ENCODE results near the gene KCNE3. TPM values are rescaled to one million over a fixed set of nuclear protein-coding genes. Genes with fewer than 3 reads are reported as not detected.
A peak's percentile ranks its signal among the peaks of the same experiment; 100 is the strongest.

KCNE3 gene
- total and polyA plus RNA-seq, 2 of the 13 experiments (the other 11 are each of a cell fraction or from before 2014, with no cell fraction given): 0.33 to 2.2 TPM

DNA sequence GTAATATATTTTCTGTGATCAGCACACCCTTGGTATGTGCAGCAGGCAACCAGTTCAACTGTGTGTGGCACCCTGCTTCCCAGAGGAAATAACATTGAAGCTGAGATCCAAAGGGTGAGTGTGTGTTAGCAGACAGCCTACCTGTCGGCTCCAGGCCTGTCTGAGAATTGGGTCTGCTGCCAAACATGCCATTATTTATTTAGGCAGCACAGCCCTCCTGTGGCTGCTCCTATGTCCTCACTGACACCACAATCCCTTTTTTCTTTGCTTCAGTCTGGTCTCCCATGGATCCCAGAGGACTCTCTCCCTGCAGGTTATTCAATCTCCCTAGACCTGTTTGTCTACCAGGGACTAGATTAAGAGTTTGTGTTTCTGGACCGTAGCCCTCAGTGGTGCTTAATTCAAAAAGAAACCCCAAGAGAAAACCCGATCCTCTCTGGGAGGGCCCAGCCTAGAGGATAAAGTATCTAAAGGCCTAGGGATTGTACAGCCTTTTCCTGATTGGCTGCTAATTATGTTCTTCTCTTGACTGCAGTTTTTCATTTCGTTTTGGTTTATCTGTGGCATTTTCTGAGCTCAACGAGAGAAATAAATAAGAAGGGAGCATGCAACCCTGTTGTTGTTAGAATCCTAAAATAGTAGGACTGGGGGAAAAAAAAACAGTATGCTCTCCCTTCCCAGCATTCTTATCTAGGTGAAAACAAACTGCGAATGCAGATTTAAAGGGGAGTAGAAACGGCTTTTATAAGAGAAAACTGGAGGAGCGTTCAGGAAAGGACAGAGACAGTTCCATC lies 24.1 kb downstream of the KCNE3 start:
- intact Hi-C loops (cut with micrococcal nuclease; ENCODE audit: unreplicated experiment): no loop called here
- ATAC-seq (peak; percentile 87), DNase-seq (ENCODE audit: low spot score) (peak; percentile 56), FAIRE-seq (peak; percentile 21)
- Histone ChIP-seq H3K27ac (ENCODE audit: extremely low read length, insufficient read depth, low read length) (no peak overlapping the region), H3K4me1 (ENCODE audit: insufficient read depth, low read length) (peaks cover 19% of the 10 kb centered on the region; the same call in 1 of the 2 replicates), H4K20me1 (ENCODE audit: insufficient read depth, low read length) (no peaks in the 10 kb centered on the region), H3K4me3 (replicated peaks in 1 of 3; ENCODE audit: insufficient read depth in 1 of 3, low read depth in 2 of 3, low read length in 3 of 3) (no peak overlapping the region; a peak in 1 of 6 replicates), H3K79me2 (ENCODE audit: insufficient read depth, low read length) (no peaks in the 10 kb centered on the region), H3K27me3 (ENCODE audit: control insufficient read depth in 1 of 2, insufficient read depth in 2 of 2, low read length in 2 of 2) (peaks cover 0 to 4% of the 10 kb centered on the region in 2 experiments; a peak in 2 of 5 replicates), H3K36me3 (replicated peaks in 1 of 2; ENCODE audit: control insufficient read depth in 1 of 2, insufficient read depth in 2 of 2, low read length in 2 of 2) (no peaks in the 10 kb centered on the region), H3K4me2 (ENCODE audit: low read depth, low read length) (peak overlapping the region; percentile 16; the same call in 1 of the 2 replicates), H3K9me3 (ENCODE audit: low read length) (no peaks in the 10 kb centered on the region), H2AFZ (ENCODE audit: low read length) (no peak overlapping the region), H3K9ac (ENCODE audit: insufficient read depth, low read depth, low read length) (no peak overlapping the region)
- POLR2A ChIA-PET: no interaction called here
- CTCF ChIA-PET (ENCODE audit: low intra/inter-chr PET ratio, low total read pairs): no interaction called here
- in situ Hi-C loops (cut with HindIII; ENCODE audit: extremely low pct_ligation_motif_present, low pct_unique_long_range_greater_than_20kb): loop anchor here (10.0 kb wide), 1 partner anchor 48 kb away; the partner anchor contains the start of gene PGM2L1
- WGBS (ENCODE audit: low lambda C conversion rate): 26% methylated on average over 8 of the region's 8 CpGs
- no TSS peak for BruUV-seq (replicated peaks)
- no peak for TF ChIP-seq KDM4B (CRISPR knock-in tag; IDR thresholded peaks at IDR 0.05)
- peak; percentile 41 for TF ChIP-seq STAG1 (CRISPR knock-in tag; IDR thresholded peaks at IDR 0.05)
- TF ChIP-seq, protein P1, sequence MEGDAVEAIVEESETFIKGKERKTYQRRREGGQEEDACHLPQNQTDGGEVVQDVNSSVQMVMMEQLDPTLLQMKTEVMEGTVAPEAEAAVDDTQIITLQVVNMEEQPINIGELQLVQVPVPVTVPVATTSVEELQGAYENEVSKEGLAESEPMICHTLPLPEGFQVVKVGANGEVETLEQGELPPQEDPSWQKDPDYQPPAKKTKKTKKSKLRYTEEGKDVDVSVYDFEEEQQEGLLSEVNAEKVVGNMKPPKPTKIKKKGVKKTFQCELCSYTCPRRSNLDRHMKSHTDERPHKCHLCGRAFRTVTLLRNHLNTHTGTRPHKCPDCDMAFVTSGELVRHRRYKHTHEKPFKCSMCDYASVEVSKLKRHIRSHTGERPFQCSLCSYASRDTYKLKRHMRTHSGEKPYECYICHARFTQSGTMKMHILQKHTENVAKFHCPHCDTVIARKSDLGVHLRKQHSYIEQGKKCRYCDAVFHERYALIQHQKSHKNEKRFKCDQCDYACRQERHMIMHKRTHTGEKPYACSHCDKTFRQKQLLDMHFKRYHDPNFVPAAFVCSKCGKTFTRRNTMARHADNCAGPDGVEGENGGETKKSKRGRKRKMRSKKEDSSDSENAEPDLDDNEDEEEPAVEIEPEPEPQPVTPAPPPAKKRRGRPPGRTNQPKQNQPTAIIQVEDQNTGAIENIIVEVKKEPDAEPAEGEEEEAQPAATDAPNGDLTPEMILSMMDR (CRISPR knock-in tag; IDR thresholded peaks at IDR 0.05): peak; percentile 58
- no peak for TF ChIP-seq U2AF1 (optimal IDR thresholded peaks at IDR 0.05; ENCODE audit: low read depth, low read length)
- peak; percentile 23; the same call in 1 of the 2 replicates for TF ChIP-seq SMC3 (IDR thresholded peaks at IDR 0.05; ENCODE audit: low read length)
- TF ChIP-seq ZNF629 (CRISPR knock-in tag; conservative IDR thresholded peaks at IDR 0.05): peak; percentile 62
- no peak for TF ChIP-seq CEBPB (IDR thresholded peaks at IDR 0.05; ENCODE audit: borderline replicate concordance, low read depth, low read length)
- TF ChIP-seq ZNF468 (CRISPR knock-in tag; IDR thresholded peaks at IDR 0.05): no peak
- no peak for TF ChIP-seq FOXC1 (CRISPR knock-in tag; IDR thresholded peaks at IDR 0.05; ENCODE audit: borderline replicate concordance)
- TF ChIP-seq, protein P2, sequence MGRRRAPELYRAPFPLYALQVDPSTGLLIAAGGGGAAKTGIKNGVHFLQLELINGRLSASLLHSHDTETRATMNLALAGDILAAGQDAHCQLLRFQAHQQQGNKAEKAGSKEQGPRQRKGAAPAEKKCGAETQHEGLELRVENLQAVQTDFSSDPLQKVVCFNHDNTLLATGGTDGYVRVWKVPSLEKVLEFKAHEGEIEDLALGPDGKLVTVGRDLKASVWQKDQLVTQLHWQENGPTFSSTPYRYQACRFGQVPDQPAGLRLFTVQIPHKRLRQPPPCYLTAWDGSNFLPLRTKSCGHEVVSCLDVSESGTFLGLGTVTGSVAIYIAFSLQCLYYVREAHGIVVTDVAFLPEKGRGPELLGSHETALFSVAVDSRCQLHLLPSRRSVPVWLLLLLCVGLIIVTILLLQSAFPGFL (CRISPR knock-in tag; IDR thresholded peaks at IDR 0.05): no peak
- no peak for TF ChIP-seq KAT2B (IDR thresholded peaks at IDR 0.05; ENCODE audit: borderline replicate concordance, low read depth, low read length)
- TF ChIP-seq, protein P3, sequence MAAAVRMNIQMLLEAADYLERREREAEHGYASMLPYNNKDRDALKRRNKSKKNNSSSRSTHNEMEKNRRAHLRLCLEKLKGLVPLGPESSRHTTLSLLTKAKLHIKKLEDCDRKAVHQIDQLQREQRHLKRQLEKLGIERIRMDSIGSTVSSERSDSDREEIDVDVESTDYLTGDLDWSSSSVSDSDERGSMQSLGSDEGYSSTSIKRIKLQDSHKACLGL (CRISPR knock-in tag; IDR thresholded peaks at IDR 0.05): no peak
- TF ChIP-seq, protein P4, sequence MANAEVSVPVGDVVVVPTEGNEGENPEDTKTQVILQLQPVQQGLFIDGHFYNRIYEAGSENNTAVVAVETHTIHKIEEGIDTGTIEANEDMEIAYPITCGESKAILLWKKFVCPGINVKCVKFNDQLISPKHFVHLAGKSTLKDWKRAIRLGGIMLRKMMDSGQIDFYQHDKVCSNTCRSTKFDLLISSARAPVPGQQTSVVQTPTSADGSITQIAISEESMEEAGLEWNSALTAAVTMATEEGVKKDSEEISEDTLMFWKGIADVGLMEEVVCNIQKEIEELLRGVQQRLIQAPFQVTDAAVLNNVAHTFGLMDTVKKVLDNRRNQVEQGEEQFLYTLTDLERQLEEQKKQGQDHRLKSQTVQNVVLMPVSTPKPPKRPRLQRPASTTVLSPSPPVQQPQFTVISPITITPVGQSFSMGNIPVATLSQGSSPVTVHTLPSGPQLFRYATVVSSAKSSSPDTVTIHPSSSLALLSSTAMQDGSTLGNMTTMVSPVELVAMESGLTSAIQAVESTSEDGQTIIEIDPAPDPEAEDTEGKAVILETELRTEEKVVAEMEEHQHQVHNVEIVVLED (CRISPR knock-in tag; IDR thresholded peaks at IDR 0.05; ENCODE audit: borderline replicate concordance): no peak

Measured in HepG2 (cell line).